HG03571 (cell line): ENCODE results near the gene CCNC.
"Not testable (repeated sequence)": the region's sequence is repeated elsewhere in the genome, so short reads cannot be mapped to it uniquely, and the experiment has no call there.

Source experiments
- ATAC-seq: cut with Tn5 transposase; IDR thresholded peaks from one replicate; pipeline ENCODE4 v1.9.1; 2021; ENCODE audit not compliant: unreplicated experiment

The CCNC gene

DNA sequence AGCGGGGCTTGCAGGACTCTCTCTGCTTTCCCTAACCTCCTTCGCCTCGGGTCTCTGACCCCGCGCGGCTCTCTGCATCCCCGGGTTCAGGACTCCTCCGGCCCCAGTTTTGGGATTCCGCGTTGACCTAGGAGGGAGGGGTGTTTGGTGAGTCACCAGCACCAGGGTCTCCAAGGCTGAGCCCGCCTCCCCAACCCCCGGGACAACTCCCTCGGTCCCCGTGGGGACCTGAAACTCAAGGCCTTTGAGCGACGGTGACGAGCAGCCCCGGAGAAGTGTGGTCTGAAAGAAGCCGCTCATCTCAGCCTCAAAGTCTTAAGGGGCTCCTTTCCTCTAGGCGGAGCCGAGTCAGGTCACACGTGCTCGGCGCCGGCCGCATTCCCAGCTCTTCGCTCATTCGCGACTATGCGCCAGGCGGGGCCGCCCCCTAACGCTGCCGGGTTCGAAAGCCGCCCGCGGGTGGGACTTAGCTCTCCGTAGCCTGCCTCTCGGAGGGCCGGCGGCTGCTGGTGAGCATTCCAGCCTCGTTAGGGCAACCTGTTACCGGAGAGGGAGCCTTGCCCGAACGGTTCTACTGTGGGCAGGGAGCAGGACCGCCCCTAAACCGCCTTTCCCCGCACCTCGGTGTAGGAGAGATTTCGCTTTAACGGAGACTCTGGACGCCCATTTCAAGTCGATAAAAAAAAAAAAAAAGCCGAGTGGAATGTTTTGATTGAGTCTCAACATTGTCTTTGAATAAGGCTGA is 35.1 kb upstream of the CCNC start:
- no peak for ATAC-seq

DNA sequence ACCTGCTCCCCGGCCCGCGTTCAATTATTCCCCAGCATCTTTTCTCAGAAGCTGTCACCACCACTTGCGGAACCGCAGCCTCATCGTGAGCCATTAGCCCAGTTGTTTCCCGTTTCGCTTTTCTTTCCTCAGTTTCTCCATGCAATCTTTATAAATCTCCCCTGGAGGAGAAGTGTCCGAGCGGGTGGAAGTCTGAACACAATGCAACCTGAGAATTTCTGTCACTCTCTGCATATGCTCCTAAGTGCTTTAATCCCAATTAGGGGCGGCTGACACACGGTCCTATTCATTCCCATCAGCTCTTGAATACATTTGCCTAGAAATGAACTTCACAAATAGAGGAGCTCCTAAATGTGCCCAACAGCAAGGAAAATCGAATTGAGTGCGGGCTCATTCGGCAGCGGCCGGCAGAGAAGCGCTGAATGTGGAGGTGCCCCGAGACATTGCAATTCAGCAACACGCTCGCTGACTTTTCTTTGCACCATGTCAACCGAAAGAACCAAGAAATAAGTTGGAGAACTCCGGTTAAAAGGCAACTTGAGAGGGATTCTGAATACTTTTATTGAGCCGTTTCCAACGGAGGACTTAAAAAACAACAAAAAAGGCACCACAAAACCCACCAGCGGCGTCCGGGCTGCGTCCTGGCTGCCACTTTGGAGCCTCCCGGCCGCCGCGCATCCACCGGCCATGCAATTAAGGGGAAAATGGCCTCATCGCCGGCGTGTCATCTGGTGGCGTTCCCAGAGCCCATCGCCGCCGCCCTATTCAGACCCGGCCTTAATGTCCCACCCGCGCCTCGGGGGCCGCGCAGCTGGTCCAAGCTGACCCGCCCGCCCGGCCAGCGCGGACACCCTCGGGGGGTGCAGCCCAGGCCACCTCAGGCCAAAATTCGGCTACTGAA is 34.3 kb upstream of the CCNC start:
- ATAC-seq = no peak

DNA sequence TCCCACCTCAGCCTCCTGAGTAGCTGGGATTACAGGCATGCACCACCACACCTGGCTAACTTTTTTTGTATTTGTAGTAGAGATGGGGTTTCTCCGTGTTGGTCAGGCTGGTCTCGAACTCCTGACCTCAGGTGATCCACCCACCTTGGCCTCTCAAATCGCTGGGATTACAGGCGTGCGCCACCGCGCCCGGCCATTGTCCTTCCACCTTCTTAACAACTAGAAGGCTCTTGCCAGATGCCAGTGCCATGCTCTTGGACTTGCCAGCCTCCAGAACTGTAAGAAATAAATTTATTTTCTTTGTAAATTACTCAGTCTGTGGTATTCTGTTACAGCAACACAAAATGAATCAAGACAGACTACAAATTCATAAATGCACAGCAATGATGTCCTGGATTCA is 26.2 kb upstream of the CCNC start:
- not testable (repeated sequence) for ATAC-seq

DNA sequence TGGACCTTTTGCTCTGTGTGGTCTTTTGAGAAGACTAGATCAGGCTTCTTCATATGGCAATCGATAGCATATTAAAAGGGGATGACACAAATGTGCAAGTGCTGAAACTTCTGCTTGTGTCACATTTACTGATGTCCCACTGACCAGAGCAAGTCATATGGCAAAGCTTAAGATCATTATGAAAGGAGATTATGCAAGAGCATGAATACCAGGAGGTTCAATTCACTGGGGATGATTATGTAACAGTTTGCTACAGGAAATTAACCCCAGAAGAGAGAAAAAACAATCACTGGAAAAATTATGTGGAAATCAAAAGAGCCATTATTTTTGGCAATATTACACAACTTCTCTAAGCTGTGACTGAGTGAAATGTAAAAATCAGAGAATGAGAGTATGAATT is 24.4 kb upstream of the CCNC start:
- no peak for ATAC-seq

DNA sequence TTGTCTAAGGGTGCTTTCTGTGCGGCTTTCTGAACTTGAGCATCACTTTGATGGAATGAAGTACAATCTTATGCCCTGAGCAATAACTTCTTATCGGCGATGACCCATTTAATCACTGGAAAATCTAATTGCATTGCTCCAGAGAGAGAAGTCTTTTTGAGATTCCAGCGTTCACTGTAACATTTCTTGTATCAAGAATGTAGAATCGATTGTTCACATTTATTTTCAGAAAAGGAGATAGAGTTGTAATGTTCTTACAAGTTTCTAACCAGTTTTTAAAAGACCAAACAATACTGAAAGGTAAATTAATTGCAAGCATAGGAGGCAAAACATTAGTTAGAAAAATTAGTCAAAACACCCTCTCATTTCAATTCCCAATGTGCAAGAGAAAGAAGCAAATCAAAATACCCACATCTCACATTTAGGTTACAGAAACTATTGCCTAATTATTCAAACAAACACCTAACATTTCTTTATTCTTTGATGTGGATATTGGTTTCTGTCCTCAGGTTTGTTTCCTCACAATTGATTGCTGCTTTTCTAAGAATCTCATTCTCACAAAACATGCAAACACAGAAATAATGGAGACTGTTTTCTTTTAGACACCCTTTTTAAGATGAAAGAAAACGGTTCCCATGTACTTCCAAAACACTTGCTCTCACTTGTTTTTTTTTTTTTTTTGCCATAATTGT is 23.4 kb upstream of the CCNC start:
- ATAC-seq = no peak

DNA sequence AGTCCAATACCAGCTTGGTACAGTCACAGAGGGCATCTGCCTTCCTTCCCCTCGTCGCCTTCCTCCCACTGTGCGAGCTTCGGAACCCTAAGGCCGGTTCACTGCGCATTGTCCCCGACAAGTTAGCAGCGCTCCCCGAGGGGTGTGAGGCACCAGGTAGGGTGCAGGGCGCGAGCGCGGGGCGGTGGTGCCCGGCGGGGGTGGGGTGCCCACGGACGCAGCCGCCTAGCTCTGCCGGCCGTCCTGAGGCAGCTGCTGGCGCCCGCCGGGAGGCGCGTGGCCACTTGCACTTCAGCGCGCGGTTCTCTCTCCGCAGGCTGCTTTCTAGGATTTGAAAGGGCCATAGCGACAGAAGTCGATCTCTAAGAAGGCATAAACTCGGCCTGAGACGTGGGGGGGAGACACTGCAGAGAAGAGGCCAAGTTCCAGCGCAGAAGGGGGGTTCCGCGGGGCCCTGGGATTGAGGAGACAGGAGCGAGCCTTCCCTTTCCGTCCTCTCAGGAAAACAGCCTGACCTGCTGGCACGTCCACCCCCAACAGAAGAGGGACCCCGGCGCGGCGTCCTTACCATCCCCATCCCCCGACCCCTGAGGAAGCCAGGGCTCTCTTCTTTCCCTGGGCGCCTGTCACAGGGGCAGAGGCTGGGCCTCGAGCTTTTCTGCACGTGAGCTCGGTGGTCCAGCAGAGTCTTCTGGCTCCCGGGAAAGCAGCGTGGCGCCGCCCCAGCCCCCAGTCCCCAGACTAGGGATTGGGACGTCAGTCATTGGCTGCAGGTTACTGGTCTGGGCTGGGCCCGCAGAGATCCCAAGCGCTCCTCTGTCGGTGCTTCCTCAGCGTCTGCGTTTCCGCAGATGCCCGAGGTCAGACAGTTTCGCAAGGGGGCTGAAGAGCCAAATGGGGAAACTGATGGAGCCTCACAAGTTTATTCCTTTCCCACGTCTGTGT is 22.5 kb upstream of the CCNC start:
- no peak for ATAC-seq

DNA sequence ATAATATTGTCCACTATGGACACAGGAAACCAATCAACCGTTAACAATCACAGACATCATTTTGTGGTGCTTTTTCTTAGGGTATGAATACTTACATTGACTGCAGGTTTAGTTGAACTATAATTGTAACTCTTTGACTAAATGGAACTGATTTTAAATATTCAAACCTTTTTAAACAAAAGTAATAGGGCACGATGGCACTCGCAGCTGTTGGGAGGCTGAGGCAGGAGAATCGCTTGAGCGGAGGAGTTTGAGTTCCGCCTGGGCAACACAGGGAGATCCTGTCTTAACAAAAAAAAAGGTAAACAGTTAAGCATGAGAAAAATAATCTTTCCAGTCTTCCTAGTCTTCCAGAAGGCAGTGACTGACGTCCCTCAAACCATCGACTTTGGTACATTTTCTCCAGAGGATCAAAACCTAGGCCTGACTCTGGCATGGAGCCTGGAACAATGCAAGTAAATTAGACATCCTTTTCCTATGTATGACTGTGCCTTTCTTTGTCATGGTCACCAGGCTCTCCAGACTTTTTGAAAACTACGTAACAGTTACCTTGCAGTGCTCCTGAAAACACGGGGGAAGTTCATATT is 21.5 kb upstream of the CCNC start:
- no peak for ATAC-seq

DNA sequence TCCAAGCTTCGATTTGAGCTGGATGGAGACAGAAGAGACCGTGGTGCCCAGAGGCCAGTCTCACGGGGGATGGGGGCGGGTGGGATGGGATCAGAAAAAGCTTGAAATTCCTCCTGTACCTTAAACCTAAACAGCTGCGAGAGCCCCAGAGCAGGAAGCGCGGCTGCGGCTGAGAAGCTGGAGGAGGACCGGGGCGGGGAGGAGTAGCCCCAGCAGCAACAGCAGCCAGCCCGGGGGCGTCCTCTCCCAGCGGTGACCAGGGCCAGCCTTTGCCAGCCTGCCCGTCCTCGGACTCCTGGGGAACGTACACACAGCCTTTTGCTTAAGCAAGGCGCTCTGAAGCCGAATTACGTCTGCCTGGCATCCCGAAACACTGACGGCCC is 20.8 kb upstream of the CCNC start:
- ATAC-seq = peak; percentile 10

DNA sequence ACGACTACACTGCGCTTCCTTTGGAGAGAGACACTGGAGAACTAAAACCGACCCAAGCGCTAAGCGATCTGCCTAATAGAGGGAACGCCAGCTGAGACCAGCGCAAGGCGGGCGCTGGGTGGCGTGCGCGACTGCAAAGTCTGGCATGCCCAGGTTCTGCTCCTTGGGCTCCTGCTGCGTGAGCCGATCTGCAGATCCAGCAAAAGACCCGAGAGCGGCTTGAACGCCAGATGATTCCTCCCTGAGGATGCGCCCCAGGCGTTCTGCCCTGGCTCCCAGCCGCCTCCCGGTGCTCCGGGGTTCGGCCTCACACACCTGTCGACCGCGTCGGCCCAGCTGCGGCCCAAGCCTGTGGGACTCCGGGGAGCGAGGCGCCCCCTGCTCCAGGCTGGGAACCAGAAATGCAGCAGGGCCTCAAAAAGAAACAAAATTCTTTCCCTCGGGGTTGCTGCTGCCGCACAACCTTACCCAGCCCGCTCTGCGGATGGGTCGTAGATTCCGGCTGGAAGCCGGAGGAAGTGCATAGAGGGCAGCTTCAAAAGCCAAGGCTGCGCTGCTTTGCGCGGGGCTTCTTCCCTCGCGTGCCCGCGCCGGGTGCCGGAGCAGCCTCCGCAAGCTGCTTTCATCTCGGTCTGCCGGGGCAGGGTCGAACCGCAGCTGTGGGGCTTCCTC is 20.3 kb upstream of the CCNC start:
- peak; percentile 90 for ATAC-seq

DNA sequence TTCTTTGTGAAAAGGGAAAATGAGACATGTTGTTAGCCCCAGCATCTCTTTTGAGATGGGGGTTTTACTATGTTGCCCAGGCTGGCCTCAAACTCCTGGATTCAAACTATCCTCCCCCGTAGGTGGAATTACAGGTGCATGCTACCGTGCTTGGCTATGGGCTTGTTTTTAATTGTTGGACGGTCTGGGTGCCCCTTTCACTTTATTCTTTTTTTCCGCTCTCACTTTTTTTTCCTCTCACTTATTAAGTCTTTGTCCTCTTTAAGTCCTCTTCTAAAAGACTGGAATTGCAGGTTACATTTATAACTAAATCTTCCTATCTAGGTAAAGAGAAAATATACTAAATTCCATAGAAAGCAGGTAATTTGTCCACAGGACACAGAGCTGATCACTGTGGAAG is 19.3 kb upstream of the CCNC start:
- no peak for ATAC-seq

DNA sequence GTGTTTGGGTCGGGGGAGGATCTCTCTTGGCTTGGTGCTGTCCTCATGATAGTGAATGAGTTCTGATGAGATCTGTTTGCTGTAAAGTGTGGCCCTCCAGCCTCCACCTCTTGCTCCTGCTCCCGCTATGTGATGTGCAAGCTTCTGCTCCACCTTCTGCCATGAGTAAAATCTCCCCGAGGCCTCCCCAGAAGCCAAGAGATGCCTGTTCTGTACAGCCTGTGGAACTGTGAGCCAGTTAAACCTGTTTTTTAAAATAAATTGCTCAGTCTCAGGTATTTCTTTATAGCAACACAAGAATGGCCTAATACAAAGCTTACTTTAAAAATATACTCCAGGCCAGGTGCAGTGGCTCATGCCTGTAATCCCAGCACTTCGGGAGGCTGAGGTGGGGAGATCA is 11.3 kb upstream of the CCNC start:
- ATAC-seq = no peak

DNA sequence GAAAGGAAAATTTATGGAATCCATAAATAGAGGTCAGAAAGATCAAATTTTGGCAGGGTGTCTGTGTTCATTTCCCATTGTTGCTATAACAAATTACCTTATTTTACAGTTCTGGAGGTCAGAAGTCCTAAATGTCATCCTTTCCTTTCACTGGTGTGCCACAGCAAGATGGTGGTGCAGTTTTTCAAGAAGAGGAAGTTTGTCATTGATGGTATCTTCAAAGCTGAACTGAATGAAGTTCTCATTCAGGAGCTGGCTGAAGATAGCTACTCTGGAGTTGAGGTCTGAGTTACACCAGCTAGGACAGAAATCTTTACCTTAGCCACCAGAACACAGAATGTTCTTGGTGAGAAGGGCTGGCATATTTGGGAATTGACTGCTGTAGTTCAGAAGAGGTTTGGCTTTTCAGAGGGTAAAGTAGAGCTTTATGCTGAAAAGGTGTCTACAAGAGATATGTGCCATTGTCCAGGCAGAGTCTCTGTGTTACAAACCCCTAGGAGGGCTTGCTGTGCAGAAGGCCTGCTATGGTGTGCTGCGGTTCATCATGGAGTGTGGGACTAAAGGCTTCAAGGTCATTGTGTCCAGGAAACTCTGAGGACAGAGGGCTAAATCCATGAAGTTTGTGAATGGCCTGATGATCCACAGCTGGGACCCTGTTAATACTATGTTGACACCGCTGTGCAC is 7.2 kb upstream of the CCNC start:
- ATAC-seq = no peak

DNA sequence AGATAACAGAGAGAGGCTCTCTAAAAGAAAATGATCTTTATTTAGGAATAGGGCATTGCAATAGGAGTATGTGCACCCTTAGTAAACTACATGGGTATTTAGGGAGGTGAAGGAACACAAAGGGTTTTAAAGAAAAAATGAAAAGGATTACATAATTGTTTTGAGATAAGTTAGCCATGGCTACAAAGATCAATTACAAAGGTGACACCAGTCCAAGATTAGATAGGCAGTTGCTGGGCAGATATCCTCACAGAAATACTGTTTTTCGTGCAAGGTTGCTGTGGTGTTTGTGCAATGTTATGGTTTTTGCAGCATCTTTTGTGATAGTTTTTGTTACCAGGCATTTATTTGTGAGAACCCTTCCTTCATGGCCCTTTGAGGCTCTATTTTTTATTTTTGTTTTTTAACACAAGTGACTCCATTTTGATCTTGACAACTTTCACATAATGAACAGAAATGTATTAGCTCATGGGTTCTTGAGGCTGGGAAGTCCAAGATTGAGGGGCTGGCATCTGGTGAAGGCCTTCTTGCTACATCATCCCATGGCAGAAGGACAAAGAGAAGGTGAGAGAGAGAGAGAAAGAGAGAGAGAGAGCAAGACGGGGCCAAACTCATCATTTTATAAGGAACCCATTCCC is 5.6 kb upstream of the CCNC start:
- ATAC-seq = no peak

DNA sequence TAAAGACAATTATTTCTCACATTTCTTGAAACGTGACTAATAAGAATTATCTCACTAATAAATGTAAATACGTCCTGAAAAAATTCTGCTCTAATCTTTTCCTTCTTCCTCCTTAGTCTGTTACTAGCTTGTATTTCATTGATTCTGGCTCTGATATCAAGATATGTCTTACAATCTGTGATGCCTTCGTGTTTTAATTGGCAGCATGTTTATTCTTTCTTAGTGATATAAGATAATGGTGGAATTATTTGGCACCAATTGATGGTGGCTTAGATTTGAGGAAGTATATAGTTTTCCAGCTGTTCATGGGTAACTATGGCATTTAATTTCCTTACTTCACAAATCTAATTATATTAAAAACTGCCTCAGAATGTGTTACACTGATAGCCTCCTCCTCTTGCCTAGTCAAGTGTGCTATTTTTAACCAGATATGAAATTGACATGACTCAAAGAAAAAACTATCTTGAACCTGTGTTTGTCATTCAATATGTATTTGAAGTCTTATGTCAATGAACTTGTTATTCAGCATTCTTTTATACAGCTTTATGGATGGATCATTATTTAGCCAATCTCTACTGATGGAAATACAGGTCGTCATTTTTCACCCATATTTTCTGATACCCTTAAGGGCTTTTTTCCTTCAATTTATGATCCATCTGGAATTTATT is 5.3 kb downstream of the CCNC start:
- ATAC-seq = no peak

DNA sequence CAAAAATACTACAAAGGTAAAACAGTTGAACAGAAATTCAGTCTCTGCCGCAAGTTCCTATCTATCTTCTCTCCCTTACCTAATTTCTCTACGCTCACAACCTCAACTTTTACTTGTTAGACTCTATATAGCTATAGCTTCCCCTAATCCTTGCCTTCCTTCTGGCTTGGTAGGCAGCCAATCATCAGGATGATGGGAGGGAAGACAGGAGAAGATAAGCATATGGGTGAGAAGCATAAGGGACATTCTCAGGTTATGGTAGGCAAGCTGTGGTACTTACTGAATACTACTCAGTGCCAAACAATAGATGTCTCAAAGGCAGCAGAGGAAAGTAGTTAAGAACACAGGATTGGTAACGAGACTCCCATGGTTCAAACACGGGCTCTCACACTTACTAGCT is 7.8 kb downstream of the CCNC start:
- no peak for ATAC-seq

DNA sequence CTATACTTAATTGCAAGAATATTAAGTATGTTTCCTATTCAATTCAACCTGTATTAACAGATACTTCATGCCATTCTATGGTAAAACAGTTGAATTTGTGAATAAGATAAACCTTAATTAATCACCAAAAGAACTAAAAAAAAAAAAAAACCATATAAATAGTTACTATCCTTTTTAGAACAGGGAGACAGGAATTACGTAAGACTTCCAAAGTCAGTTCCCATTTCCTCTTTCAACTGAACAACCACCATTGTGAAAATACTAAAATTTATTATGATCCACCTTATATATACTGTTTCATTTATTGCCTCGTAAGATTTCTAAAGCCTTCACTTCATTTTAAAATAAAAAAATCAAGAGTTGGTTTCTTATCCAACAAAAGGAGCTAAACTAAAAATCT is 9.4 kb downstream of the CCNC start:
- ATAC-seq = no peak

DNA sequence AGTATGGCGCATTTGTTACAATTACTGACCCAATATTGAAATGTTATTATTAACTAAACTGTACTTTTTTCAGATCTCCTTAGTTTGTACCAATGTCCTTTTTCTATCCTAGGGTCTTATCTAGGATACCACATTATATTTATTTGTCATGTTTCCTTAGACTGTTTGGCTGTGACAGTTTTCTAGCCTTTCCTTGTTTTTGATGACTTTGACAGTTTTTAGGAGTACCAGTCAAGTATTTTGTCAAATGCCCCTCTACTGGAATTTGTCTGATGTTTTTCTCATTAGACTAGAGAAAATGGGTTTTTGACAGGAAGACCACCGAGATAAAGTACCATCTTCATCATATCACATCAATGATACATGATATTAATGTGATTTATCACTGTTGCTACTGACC is 14.6 kb downstream of the CCNC start:
- ATAC-seq = no peak

DNA sequence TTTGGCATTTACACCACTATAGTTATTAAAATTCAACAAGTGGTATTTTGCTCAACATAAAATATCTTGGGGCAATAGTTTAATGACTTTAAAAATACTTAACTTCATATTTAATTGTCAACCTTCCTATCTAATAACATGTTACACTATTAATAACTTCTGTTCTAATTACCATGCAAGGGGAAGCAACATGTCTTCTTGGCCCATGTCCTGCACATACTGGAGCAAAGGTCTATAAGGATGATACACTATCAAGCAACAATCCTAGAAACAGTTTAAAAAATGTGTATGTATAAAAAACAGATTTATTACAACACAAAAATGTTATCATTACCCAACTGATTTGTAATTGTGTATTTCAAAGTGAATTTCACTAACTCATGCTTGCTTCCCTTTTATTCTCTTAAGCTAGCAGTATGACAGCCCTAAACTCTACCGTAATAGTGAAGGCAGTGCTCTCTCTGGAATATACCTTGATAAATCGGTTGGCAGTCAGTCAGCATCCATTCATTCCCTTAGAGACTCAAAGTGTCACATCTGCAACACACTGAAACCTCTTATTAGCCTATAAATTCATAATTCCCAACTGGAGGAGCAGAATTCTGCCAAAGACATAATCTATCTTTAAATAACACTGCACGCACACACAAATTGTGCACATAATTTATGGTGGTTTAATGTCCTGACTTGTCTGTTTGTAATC is 18.3 kb downstream of the CCNC start:
- ATAC-seq = no peak
